Measurements from ENCODE around the gene KIF5C. TPM values are rescaled to one million over a fixed set of nuclear protein-coding genes. Genes with fewer than 3 reads are reported as not detected.

The KIF5C gene
- total and polyA plus RNA-seq, 2 donors (not counting 1 experiment from before 2014, with no cell fraction given): 1.9 to 6.1 TPM

DNA sequence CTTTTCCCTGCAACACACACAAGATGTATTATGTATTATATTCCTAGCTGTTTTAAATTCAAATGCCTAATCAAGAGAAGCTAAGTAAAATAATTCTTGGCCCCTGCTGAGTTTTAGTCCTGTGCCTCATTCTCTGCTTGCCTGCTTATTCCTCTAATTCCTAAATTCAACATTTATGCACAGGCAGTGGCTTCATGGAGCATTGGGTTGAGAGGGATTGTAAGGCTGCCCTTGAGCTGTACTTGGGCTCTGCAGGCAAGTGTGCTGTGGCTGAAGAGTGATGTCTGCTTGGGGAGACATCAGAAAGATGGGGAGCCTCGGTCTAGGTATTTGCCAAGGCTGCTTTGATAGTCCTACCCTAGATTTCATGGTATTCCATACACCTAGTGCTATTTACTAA lies 27.8 kb downstream of the KIF5C start:
- intact Hi-C loops (cut with micrococcal nuclease): no loop called here
- Mint-ChIP-seq H3K27me3 (no peaks in the 10 kb centered on the region), H3K27ac (no peak overlapping the region), H3K9me3 (ENCODE audit: insufficient read depth) (no peaks in the 10 kb centered on the region), H3K4me3 (no peak overlapping the region), H3K4me1 (peaks cover 14% of the 10 kb centered on the region)
- no peaks in the 10 kb centered on the region for H3K79me2 ChIP-seq (ENCODE audit: control insufficient read depth, insufficient read depth, low read length)
- no peak overlapping the region for H3K4me2 ChIP-seq (replicated peaks; ENCODE audit: low read depth, low read length, poor library complexity, severe bottlenecking)
- no peak for DNase-seq
- no peak overlapping the region for H3K27ac ChIP-seq (ENCODE audit: low read length in 2 of 2)
- no peak for ATAC-seq (ENCODE audit: low read depth)
- H3K36me3 ChIP-seq (replicated peaks in 1 of 2; ENCODE audit: control extremely low read depth in 1 of 2, control insufficient read depth in 1 of 2, extremely low read depth in 1 of 2, insufficient read depth in 2 of 2, low read length in 1 of 2): no peaks in the 10 kb centered on the region
- WGBS (ENCODE audit: insufficient coverage): no CpG with 5 or more reads among the region's 1 CpG
- no peak overlapping the region for H3K9ac ChIP-seq (ENCODE audit: low read length)
- ChIA-PET CTCF (interaction anchor here (1.1 kb wide), 1 partner anchor 17 kb away, joined by 4 read pairs; no protein-coding TSS in a partner anchor), POLR2A (no interaction called here)
- TF ChIP-seq, protein P1, sequence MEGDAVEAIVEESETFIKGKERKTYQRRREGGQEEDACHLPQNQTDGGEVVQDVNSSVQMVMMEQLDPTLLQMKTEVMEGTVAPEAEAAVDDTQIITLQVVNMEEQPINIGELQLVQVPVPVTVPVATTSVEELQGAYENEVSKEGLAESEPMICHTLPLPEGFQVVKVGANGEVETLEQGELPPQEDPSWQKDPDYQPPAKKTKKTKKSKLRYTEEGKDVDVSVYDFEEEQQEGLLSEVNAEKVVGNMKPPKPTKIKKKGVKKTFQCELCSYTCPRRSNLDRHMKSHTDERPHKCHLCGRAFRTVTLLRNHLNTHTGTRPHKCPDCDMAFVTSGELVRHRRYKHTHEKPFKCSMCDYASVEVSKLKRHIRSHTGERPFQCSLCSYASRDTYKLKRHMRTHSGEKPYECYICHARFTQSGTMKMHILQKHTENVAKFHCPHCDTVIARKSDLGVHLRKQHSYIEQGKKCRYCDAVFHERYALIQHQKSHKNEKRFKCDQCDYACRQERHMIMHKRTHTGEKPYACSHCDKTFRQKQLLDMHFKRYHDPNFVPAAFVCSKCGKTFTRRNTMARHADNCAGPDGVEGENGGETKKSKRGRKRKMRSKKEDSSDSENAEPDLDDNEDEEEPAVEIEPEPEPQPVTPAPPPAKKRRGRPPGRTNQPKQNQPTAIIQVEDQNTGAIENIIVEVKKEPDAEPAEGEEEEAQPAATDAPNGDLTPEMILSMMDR (IDR thresholded peaks at IDR 0.05): no peak
- TF ChIP-seq EZH2 (IDR thresholded peaks at IDR 0.05; ENCODE audit: borderline replicate concordance, insufficient read depth, low read depth, low read length, poor library complexity, severe bottlenecking): no peak
- no peaks in the 10 kb centered on the region for H4K20me1 ChIP-seq (ENCODE audit: control insufficient read depth, insufficient read depth, low read length, poor library complexity, severe bottlenecking)
- H2AFZ ChIP-seq (ENCODE audit: insufficient read depth, low read depth, low read length, poor library complexity, severe bottlenecking): no peak overlapping the region
- peaks cover 15 to 29% of the 10 kb centered on the region in 2 donors for H3K4me1 ChIP-seq (ENCODE audit: control insufficient read depth in 2 of 2, insufficient read depth in 2 of 2, low read length in 2 of 2)
- H3K27me3 ChIP-seq (replicated peaks in 1 of 4; ENCODE audit: control extremely low read depth in 1 of 4, control insufficient read depth in 3 of 4, insufficient read depth in 4 of 4, low read length in 3 of 4): no peaks in the 10 kb centered on the region
- H3K9me3 ChIP-seq (ENCODE audit: control extremely low read depth in 1 of 3, control insufficient read depth in 2 of 3, insufficient read depth in 1 of 3, low read length in 2 of 3): peaks cover 0 to 13% (median 3%) of the 10 kb centered on the region in 3 donors
- H3K4me3 ChIP-seq (ENCODE audit: control extremely low read depth in 1 of 5, extremely low read depth in 1 of 5, insufficient read depth in 1 of 5, low read depth in 2 of 5, low read length in 4 of 5): no peak overlapping the region

DNA sequence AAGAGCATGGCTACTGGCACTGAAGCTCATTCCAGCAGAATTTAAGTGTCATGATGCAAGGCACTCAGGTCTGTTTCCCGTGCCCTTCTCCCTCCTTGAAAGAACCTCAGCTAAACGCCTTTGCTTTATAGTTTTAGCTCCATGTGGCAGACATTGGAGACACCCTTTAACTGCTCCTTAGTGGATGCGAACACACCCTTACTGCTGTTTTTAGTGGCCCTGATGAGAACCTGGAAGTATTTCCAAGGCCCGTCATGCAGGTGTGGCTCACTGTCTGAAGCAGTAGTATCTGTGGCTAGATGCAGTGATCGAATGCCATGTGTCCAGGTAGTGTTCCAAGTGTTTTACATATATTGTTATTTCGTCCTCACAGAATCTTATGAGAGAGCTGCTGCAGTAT lies 28.3 kb downstream of the KIF5C start:
- Mint-ChIP-seq H3K27me3 (no peaks in the 10 kb centered on the region), H3K27ac (no peak overlapping the region), H3K9me3 (ENCODE audit: insufficient read depth) (no peaks in the 10 kb centered on the region), H3K4me3 (no peak overlapping the region), H3K4me1 (peaks cover 14% of the 10 kb centered on the region)
- H3K4me3 ChIP-seq (ENCODE audit: control extremely low read depth in 1 of 5, extremely low read depth in 1 of 5, insufficient read depth in 1 of 5, low read depth in 2 of 5, low read length in 4 of 5): no peak overlapping the region
- H3K4me2 ChIP-seq (replicated peaks; ENCODE audit: low read depth, low read length, poor library complexity, severe bottlenecking): no peak overlapping the region
- H3K36me3 ChIP-seq (replicated peaks in 1 of 2; ENCODE audit: control extremely low read depth in 1 of 2, control insufficient read depth in 1 of 2, extremely low read depth in 1 of 2, insufficient read depth in 2 of 2, low read length in 1 of 2): no peaks in the 10 kb centered on the region
- no peak overlapping the region for H3K9ac ChIP-seq (ENCODE audit: low read length)
- H3K79me2 ChIP-seq (ENCODE audit: control insufficient read depth, insufficient read depth, low read length): peaks cover 1% of the 10 kb centered on the region
- no peak overlapping the region for H2AFZ ChIP-seq (ENCODE audit: insufficient read depth, low read depth, low read length, poor library complexity, severe bottlenecking)
- ATAC-seq (ENCODE audit: low read depth) (no peak), DNase-seq (no peak)
- intact Hi-C loops (cut with micrococcal nuclease): no loop called here
- no peaks in the 10 kb centered on the region for H3K27me3 ChIP-seq (replicated peaks in 1 of 4; ENCODE audit: control extremely low read depth in 1 of 4, control insufficient read depth in 3 of 4, insufficient read depth in 4 of 4, low read length in 3 of 4)
- TF ChIP-seq EZH2 (IDR thresholded peaks at IDR 0.05; ENCODE audit: borderline replicate concordance, insufficient read depth, low read depth, low read length, poor library complexity, severe bottlenecking): no peak
- TF ChIP-seq, protein P1 (IDR thresholded peaks at IDR 0.05): no peak
- H3K9me3 ChIP-seq (ENCODE audit: control extremely low read depth in 1 of 3, control insufficient read depth in 2 of 3, insufficient read depth in 1 of 3, low read length in 2 of 3): peaks cover 0 to 13% (median 3%) of the 10 kb centered on the region in 3 donors
- CTCF ChIA-PET: interaction anchor here (1.1 kb wide), 1 partner anchor 16 kb away, joined by 4 read pairs; no protein-coding TSS in a partner anchor
- no peak overlapping the region for H3K27ac ChIP-seq (ENCODE audit: low read length in 2 of 2)
- H3K4me1 ChIP-seq (ENCODE audit: control insufficient read depth in 2 of 2, insufficient read depth in 2 of 2, low read length in 2 of 2): peaks cover 15 to 29% of the 10 kb centered on the region in 2 donors
- POLR2A ChIA-PET: no interaction called here
- H4K20me1 ChIP-seq (ENCODE audit: control insufficient read depth, insufficient read depth, low read length, poor library complexity, severe bottlenecking): no peaks in the 10 kb centered on the region
- WGBS (ENCODE audit: insufficient coverage): 96% methylated on average over 4 of the region's 6 CpGs

Measured in B cell (primary cell).